HG02938 (cell line): ENCODE data around the gene NTN5.
"Not testable (repeated sequence)": the region's sequence is repeated elsewhere in the genome, so short reads cannot be mapped to it uniquely, and the experiment has no call there.

Experiments used
- ATAC-seq: cut with Tn5 transposase; IDR thresholded peaks from one replicate; pipeline ENCODE4 v1.9.1; 2021; ENCODE audit warnings: mild to moderate bottlenecking, moderate library complexity; ENCODE audit not compliant: unreplicated experiment

The NTN5 gene

DNA sequence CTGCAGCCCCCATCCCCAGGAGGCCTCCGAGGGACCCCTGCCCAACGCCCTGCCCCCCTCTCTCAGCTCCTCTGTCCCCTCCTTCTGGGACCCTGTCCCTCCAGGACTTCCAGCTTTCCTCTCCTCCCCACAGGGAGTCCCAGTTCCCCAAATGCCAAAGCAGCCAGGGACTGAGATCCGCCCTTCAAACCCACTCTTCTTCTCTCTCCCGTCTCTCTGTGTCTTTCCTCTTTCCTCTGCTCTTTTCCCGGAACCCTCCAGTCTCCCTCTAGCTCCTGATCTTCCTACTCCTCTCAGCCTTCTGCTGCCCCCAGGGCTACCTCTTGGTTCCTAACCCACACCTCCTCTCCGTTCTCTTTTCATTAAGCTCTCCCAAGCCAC, 27.2 kb downstream of the NTN5 start:
- no peak for ATAC-seq

DNA sequence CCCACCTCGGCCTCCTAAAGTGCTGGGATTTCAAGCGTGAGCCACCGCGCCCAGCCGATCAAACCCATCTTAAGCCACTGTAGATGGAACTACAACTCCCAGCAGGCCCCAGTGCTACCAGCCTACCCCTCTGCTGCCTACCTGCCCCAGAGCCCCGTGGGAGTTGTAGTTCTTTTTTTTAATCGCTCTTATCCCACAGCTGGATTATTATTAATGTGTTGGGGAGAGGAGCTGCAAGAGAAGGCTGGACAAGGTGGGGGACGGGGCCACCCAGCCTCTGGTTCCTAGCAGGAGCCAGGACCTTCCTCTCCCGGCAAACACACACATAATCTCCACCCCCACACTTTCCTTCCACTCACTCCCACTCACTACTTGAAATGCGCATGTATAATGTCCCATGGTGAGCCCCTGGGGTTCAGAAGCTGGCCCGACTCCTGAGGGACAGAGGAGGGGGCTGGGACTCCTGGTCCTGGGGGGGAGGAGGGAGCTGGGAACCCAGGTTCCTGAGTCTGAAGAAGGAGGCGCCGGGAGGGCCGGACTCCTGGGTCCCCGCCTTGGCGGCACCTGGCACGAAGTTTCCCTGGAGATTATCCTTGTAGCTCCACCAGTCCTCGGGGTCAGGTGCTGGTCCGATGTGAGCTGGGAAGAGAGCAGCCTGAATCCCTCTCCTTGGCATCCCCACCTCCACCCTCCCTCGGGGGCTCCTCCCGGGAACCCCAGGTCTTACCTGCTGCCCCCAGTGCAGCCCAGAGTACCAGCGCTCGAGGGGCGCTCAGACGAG, 27.8 kb downstream of the NTN5 start:
- ATAC-seq = no peak

DNA sequence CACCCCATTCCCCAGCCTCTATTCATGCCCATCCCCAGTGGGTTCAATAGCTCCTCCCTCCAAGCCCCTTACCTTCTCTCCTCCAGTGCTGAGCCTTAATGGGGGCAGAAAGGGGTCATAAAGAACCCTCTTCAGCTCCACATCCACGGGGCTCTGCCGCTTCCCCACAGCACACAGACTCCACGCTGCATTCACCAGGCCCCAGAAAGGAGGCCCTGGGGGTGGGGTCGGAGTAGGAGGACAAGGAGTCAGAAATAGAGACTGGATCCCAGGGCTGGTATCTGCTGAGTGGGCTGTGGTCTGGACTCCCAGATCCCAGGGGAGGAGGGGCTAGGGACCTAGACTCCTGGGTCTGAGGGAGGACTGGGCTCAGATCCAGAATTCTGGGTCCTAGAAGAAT, 28.5 kb downstream of the NTN5 start:
- ATAC-seq = no peak

DNA sequence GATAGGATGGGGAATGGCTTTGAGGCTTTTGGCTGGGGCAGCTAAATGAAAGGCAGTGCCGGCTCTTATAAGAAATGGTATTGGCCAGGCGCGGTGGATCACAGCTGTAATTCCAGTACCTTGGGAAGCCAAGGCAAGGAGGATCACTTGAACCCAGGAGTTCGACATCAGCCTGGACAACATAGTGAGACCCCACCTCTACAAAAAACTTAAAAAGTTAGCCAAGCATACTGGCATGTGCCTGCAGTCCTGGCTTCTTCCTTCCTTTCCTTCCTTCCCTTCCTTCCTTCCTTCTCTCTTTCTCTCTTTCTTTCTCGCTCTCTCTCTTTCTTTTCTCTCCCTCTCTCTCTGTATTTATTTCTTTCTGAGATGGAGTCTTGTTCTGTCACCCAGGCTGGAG, 30.0 kb downstream of the NTN5 start:
- ATAC-seq = no peak

DNA sequence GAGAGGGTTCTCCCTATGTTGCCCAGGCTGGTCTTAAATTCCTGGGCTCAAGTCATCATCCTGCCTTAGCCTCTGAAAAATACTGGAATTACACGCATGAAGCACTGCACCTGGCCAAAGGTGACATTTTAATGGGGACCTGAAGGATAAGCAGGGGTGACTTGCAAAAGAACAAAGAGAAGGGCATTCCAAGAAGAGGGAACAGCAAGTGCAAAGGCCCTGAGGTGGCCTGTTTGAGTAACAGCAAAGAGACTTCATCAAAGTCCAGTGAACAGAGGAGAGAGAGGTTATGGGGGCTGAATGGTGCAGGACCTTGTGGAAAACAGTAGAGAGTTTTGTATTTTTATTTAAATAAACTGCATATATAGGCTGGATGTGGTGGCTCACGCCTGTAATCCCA, 31.0 kb downstream of the NTN5 start:
- ATAC-seq = no peak

DNA sequence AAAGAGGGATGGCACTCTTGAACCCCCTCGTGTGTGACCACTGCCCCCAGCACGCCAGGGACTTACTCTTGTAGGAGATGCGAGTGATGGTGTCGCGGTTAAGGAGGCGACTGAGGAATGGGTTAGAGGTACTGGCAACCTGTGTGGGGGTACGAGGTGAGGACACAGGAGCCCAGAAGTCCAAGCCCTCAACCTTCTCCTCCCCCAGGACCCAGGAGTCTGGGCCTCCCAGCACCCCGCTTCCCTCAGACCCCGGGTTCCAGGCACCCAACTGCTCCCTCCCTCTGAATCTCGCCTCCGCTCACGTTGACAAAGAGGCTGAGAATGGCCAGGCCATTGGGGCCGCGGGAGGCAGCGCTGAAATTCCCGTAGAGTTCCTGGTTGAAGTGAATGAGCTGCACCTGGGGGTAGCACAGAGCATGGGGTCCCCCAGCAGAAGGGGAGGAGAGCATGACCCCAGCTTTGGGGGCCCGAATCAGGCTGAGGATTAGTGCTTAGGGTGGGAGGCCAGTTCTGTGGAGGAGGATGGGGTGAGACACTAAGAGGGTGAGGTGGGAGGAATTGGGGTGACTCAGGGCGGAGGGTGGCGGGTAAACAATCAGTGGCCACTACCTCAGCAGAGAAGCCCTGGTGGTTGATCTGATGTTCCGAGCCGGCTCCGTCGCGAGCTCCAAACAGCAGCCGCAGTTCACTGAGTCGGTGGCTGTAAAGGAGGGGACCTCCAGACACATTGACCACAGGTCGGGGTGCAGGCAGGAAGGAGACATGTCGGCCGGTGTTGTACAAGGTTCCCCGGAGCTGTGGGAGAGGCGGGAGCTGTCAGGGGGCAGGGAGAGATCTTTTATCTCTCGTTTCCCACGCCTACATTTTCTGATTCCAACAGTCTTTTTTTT, 33.1 kb downstream of the NTN5 start:
- no peak for ATAC-seq

DNA sequence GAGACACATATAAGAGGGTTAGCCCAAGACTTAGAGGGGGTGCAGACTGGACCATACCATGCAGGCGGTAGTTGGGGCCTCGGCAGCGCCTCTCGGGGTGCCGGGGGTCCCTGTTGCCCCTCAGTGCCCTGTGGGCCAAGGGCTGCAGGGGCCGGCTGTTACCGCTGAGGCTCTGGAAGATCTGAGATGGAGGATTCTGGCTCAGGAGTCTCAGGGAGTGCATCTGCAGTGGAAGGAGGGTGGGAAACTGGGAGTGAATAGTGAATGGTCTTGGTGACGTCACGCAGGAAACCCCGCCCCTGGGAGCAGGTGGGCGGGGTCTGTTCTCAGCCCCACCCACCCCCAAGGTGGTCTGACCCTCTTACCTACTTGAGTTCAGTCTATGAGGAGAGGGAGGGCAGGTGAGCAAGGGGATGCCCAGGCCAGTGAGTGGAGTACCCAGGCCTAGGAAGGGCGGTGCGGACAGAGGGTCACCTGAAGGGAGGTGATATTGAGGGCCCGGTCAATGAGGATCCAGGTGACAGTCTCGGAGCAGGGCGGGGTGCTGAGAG, 33.9 kb downstream of the NTN5 start:
- no peak for ATAC-seq

DNA sequence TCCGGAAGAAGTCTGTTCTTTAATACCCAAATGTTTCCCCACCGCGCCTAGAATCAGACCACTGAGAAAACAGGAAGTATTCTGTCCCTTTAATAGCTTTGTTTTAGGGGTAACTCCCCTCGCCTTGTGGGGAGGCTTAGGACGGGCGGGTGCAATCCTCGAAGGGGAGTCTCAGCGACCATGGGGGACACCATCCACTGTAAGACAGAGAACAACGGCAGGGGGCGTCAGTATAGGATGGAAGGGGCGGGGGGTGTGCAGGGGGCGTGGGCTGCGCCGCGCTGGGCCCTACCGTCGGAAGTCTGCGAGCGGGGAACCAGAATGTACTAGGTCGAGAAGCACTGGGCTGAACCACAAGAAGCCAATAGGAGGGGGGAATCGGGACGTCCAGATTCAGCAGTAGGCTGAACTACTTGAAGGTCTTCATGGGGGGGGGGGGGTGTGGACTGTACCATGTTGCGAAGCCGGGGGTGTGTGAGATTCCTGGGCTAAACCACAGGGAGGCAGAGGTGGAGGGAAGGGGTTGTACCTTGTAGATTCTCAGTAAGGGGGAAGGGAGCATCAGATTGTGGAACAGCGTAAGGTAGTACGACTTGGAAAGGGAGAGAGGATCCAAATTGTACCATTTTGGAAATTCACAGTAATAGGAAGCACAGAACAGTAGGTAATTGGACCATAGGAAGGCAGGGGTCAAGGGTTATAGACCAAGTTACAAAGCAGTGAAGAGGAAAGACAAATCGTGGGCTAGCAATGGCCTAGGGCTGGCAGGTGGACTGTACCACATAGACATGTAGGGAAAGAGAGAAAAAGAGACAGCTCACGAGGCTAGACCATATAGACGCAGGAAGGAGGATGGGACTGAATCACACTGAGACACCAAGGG, 34.6 kb downstream of the NTN5 start:
- peak; percentile 6 for ATAC-seq

DNA sequence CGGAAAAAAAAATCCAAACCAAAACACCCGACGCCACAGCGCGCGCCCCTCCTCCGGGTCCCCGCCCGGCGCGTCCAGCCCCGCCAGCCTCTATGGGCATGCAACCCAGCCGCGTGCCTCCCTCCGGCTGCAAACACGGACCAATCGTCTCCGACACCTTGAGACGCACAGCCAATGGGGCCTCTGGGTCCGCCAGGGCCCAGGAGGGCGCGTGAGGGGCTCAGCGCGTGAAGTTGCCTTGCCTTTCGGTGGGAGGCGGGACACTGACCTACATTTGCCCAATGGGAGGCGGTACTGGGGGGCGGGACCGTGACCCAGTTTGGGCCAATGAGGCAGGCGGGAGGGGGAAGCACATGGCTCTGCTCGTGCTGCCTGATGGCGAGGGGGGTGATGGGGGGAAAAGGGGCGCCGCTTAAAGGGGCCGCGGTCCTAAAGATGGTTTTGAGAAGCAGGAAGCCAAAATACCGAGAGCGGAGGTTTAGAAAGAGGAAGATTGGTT, 35.3 kb downstream of the NTN5 start:
- ATAC-seq = peak; percentile 70

DNA sequence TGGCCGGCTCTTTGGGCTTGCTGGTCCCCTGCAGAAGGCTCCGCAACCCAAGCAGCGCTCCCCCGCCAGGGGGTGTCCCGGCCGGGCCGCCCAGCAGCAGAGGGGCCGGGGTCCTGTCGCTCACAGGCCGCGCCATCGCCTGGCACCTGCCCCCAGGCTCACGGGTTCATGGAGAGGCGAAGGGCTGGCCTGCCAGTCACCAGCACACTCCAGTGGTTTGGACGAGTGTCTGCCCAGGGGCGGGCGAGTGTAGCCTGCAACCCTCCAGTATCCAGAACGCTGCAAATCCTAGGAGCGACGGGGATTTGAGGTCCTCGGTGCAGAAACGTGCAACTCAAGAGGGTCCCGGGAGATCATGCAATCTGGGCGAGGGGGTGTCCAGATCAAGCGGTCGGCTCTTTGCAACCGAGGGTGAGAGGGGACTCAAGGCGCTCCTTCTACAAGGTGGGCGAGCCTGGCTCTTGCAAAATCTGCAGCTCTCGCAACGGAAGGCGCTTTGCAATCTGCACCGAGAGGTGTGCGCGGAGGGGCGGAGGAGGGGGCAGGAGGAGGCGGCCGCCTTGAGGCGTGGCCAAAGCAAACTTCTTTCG, 35.9 kb downstream of the NTN5 start, which contains the start of gene DBP:
DBP (minus strand) TSS at position 521 of the 590 bp plus-strand sequence; CDS start at position 136, 385 bp downstream.
- no peak for ATAC-seq

DNA sequence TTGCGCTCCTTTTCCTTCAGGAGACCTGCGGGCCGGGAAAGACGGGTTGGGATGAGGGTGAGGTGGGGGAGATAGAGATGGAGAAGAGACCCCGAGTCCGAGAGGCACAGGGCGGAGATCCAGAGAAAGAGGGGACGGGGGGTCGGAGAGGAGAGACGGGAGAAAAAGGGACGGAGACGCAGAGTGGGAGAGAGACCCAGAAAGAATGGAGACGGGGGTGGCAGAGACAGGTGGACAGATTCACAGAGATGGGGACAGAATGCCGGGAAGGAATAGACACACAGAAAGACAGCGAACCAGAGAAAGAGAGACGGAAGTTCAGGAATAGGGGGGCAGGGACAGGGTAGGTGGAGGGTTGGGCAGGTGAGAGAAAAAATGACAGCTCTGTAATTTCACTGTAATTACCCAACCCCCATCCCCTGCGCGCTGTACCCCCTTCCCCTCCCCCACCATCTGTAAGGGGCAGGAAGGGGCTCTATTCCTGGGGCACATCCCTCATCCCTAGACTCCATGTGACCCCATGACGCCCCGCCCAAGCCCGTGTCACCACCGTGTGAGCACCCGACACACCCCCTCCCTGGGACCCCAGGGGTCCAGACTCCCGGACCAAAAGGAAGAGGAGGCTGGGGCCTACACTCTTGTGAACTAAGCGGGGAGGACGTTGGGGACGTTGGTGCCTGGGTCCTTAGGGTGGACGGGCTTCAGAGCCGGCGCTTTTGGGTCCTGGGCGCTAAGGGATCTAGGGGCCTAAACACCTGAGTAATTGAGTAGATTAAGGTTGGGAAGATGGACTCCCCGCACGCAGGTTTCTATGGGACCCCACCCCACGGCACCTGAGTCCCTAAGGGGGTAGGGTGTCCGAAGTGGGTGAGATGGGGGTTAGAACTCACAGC, 36.6 kb downstream of the NTN5 start:
- no peak for ATAC-seq

DNA sequence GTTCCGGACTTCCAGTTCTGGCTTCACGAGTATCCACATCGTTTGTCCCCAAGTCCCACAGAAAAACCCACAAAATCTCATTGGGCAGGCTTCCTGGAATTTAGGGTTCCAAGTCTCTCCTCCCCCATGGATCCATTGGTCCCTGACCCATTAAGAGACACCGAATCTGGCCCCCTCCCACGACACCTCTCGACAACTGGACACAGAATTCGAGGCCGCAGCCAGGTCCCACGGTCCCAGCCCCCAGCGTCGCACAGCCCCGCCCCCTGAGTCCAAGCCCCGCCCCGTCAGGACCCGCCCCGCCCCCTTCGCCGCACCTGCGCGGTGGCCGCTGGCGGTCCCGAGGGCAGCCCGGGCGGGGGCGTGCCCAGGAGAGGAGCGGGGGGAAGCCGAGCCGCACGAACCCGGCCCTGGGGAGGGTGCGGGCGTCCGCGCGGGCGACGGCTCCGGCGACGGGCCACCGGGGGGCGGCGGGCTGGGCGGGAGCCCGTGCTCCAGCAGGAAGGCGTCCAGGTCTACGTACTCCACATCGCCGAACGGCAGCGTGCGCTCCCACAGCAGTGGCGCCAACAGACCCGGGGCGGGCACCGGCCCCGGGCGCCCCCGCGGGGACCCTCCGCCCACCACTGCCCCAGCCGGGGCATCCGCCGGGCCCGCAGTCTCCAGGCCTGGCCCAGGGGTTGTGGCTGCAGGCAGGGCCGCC, 37.4 kb downstream of the NTN5 start:
- ATAC-seq = no peak

DNA sequence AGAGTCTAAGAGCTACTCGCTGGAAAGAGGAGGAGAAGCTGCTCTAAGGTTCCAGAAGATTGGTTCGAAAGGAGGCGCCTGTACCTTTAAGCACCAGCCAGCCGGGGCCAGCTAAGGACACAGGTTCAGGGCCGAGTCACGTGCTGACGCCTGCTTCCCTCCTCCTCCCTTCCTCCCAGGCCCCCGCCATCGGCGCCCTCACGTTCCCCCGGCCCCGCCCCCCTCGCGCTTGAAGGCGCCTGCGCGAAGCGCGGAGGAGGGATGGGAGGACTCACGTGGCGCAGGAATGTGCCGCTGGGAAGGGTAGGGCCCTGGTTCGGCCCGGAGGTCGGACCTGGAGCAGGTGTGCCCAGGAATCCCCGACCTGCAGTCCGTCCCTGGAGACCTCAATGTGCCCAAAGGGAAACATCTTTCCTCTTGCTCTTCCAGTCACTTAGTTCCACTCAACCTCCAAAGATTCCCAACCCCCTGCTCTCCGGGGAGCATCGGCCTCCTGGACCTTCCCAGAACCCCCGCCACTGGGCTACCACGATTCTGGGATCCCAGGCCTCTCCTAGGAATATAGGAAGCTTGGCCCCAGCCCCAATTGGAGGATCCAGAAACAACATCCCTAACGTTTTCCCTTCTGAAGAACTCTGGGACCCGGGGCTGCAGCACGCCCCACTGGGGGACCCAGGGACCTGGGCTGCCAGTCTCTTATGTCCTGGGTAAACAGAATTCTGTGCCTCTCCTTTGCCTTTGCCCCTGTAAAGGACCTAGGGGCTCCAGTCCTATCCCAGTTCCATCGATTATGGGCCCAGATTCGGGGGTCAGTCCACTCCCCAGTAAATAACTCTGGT, 38.2 kb downstream of the NTN5 start:
- ATAC-seq = no peak

DNA sequence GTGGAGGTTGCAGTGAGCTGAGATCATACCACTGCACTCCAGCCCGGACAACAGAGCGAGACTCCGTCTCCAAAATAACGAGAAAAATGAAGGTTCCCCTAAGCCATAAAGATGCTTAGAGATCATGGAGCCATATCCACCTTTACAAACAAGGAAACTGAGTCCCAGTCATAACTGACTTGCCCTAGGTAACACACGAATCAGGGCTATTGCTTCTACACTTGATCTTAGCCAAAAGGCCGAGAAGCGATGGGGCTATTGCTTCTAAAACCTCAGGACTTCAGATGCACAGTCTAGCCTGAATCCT, 38.8 kb downstream of the NTN5 start:
- ATAC-seq = no peak

DNA sequence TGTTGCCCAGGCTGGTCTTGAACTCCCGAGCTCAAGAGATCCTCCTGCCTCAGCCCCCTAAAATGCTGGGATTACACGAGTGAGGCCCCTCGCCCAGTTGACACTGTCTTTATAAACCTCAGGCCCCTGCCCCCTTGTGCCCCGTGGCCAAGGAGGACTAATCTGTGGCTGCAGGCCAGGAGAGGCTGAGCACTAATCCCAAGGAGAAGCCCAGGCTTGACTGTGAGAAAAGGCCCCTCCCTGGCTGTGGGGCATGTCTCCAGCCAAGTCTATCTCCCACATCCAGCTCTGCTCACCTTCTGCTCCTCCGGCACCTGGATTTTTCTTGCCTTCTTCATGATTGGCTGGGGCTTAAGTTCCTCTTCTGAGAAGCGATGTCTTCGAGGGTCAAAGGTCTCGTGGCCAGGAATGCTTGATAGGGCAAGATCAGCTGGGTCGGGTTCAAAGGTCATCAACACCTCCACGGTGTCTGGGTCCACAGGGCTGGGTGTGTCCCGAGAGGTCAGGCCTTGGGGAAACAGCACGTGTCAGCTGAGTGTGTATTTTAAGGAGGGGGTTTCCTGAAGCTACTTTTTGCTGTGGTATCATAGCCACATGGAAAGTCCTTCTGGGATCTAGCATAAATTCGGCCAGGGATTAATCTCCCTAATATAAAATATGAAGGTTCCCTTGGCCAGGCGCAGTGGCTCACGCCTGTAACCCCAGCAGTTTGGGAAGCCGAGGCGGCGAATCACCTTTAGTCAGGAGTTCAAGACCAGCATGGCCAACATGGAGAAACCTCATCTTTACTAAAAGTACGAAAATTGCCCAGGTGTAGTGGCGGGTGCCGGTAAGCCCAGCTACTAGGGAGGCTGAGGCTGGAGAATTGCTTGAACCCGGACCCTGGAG, 39.4 kb downstream of the NTN5 start:
- ATAC-seq = no peak

DNA sequence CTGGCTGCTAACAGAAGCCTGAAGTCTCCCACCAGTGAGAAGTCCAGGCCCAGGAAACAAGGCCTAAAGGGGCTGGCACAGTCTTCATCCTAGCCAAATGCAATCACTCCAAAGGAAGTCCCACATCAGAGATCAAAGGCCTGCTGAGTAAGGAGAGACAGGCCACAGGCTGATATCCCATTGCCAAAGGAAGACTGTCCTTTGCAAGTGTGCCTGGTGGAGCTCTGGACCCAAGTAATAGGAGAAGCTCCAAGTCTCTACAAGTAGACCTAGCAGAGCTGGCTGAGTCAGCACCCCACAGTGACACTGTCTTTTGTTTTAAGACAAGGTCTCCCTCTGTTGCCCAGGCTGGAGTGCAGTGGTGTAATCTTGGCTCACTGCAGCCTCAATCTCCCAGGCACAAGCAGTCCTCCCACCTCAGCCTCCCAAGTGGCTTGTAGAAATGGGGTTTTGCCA, 40.1 kb downstream of the NTN5 start:
- ATAC-seq = no peak

DNA sequence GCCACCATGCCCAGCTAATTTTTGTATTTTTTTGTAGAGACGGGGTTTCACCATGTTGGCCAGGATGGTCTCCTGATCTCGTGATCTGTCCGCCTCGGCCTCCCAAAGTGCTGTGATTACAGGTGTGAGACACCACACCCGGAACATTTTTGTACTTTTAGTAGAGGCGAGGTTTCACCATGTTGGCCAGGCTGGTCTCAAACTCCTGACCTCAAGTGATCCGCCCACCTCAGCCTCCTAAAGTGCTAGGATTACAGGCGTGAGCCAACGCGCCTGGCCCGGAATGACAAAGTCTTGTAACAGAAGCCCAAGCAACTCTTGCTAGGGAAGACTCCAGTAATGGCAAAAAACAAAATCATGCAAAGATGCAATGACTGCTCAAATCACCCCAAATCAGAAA, 40.5 kb downstream of the NTN5 start:
- not testable (repeated sequence) for ATAC-seq
